ENCODE measurements around the gene JAG2. TPM values are rescaled to one million over a fixed set of nuclear protein-coding genes. Genes with fewer than 3 reads are reported as not detected.
A peak's percentile ranks its signal among the peaks of the same experiment; 100 is the strongest.

JAG2 gene
- total RNA-seq, 4 donors from 2014 or later, result 5.0 to 19.0 (median 13.9) TPM

- intact Hi-C loops (cut with DNase I), result no loop called here
- peaks cover 53 to 73% (median 60%) of the 10 kb centered on the region in 4 donors for H3K4me1 ChIP-seq
- peak overlapping the region in 3 of 4 donors; percentile 54 to 77 (median 70) for H3K27ac ChIP-seq (replicated peaks in 1 of 4)
- WGBS, result 87% methylated on average over 7 of the region's 10 CpGs
- TF ChIP-seq POLR2A (IDR thresholded peaks at IDR 0.05; ENCODE audit: low read depth) (no peak), CTCF (IDR thresholded peaks at IDR 0.05) (no peak), EP300 (IDR thresholded peaks at IDR 0.05) (no peak), POLR2AphosphoS5 (IDR thresholded peaks at IDR 0.05) (no peak)
- no peak for DNase-seq (ENCODE audit: extremely low spot score)
- H3K4me3 ChIP-seq, result no peak overlapping the region
- H3K27me3 ChIP-seq, result peaks cover 0 to 93% (median 50%) of the 10 kb centered on the region in 4 donors
- no peaks in the 10 kb centered on the region for H3K9me3 ChIP-seq
- H3K36me3 ChIP-seq, result no peaks in the 10 kb centered on the region
Measured at GRCh38 chr14:105195051-105195450, 26.5 kb upstream of the JAG2 start.

- 35% methylated on average over 13 of the region's 17 CpGs for WGBS
- Histone ChIP-seq H3K9me3 (no peaks in the 10 kb centered on the region), H3K4me1 (peaks cover 53 to 64% (median 56%) of the 10 kb centered on the region in 4 donors), H3K4me3 (no peak overlapping the region), H3K27ac (replicated peaks in 1 of 4) (peak overlapping the region in 3 of 4 donors; percentile 44 to 62 (median 45)), H3K36me3 (no peaks in the 10 kb centered on the region), H3K27me3 (peaks cover 0 to 86% (median 48%) of the 10 kb centered on the region in 4 donors)
- no peak for TF ChIP-seq CTCF (IDR thresholded peaks at IDR 0.05)
- TF ChIP-seq POLR2A (IDR thresholded peaks at IDR 0.05; ENCODE audit: low read depth), result no peak
- TF ChIP-seq EP300 (IDR thresholded peaks at IDR 0.05), result no peak
- TF ChIP-seq POLR2AphosphoS5 (IDR thresholded peaks at IDR 0.05), result no peak
- no peak for DNase-seq (ENCODE audit: extremely low spot score)
- intact Hi-C loops (cut with DNase I), result no loop called here
Measured at GRCh38 chr14:105193916-105194782, 25.6 kb upstream of the JAG2 start.

- intact Hi-C loops (cut with DNase I), result no loop called here
- no peak for TF ChIP-seq POLR2A (IDR thresholded peaks at IDR 0.05; ENCODE audit: low read depth)
- peak overlapping the region in 3 of 4 donors; percentile 44 to 62 (median 49) for H3K27ac ChIP-seq (replicated peaks in 1 of 4)
- H3K9me3 ChIP-seq, result peaks cover 0 to 5% (median 3%) of the 10 kb centered on the region in 4 donors
- DNase-seq (ENCODE audit: extremely low spot score), result no peak
- no peaks in the 10 kb centered on the region for H3K36me3 ChIP-seq
- H3K4me3 ChIP-seq, result no peak overlapping the region
- H3K4me1 ChIP-seq, result peaks cover 45 to 55% (median 51%) of the 10 kb centered on the region in 4 donors
- H3K27me3 ChIP-seq, result peaks cover 0 to 86% (median 45%) of the 10 kb centered on the region in 4 donors
- 40% methylated on average over 1 of the region's 29 CpGs for WGBS
Measured at GRCh38 chr14:105192866-105193731, 24.5 kb upstream of the JAG2 start.

GRCh38 chr14:105187935-105188524 lies 19.5 kb upstream of the JAG2 start:
- WGBS, result 53% methylated on average over 11 of the region's 14 CpGs
- H3K9me3 ChIP-seq, result peaks cover 0 to 10% (median 6%) of the 10 kb centered on the region in 4 donors
- H3K27me3 ChIP-seq, result peaks cover 0 to 56% (median 5%) of the 10 kb centered on the region in 4 donors
- no peak overlapping the region for H3K4me3 ChIP-seq
- no peak for TF ChIP-seq POLR2A (IDR thresholded peaks at IDR 0.05; ENCODE audit: low read depth)
- no peak for TF ChIP-seq POLR2AphosphoS5 (IDR thresholded peaks at IDR 0.05)
- TF ChIP-seq CTCF (IDR thresholded peaks at IDR 0.05), result no peak
- no peak for TF ChIP-seq EP300 (IDR thresholded peaks at IDR 0.05)
- intact Hi-C loops (cut with DNase I), result no loop called here
- peaks cover 0 to 5% (median 4%) of the 10 kb centered on the region in 4 donors for H3K4me1 ChIP-seq
- no peak overlapping the region for H3K27ac ChIP-seq (replicated peaks in 1 of 4)
- no peak for DNase-seq (ENCODE audit: extremely low spot score)
- H3K36me3 ChIP-seq, result no peaks in the 10 kb centered on the region
